ENCODE measurements around the gene FARP2.
"Not testable (repeated sequence)": the region's sequence is repeated elsewhere in the genome, so short reads cannot be mapped to it uniquely, and the experiment has no call there.

DNA sequence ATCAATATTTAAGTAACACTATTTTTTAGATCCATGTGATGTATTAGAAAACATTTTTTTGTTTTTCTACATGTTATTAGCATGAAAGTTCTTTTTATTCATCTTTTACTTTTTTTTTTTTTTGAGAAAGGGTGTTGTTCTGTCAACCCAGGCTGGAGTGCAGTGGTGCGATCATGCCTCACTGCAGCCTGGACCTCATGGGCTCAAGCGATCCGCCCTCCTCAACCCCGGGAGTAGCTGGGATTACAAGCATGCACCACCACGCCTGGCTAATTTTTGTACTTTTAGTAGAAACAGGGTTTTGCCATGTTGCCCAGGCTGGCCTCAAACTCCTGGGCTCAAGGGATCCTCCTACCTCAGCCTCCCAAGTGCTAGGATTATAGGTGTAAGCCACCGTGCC is 17.8 kb downstream of the FARP2 start:
- TF ChIP-seq, protein P1, sequence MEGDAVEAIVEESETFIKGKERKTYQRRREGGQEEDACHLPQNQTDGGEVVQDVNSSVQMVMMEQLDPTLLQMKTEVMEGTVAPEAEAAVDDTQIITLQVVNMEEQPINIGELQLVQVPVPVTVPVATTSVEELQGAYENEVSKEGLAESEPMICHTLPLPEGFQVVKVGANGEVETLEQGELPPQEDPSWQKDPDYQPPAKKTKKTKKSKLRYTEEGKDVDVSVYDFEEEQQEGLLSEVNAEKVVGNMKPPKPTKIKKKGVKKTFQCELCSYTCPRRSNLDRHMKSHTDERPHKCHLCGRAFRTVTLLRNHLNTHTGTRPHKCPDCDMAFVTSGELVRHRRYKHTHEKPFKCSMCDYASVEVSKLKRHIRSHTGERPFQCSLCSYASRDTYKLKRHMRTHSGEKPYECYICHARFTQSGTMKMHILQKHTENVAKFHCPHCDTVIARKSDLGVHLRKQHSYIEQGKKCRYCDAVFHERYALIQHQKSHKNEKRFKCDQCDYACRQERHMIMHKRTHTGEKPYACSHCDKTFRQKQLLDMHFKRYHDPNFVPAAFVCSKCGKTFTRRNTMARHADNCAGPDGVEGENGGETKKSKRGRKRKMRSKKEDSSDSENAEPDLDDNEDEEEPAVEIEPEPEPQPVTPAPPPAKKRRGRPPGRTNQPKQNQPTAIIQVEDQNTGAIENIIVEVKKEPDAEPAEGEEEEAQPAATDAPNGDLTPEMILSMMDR (IDR thresholded peaks at IDR 0.05; ENCODE audit: low read depth, low read length), result not testable (repeated sequence)
- TF ChIP-seq EZH2phosphoT487 (IDR thresholded peaks at IDR 0.05; ENCODE audit: low read depth), result not testable (repeated sequence)
